Measurements from ENCODE around the gene GPR137.

GRCh38 chr11:64312947-64313346 is 27.3 kb downstream of the GPR137 start:
- TF ChIP-seq POLR2A (IDR thresholded peaks at IDR 0.05), result no peak
- no peak for TF ChIP-seq CTCF (IDR thresholded peaks at IDR 0.05)

Measured in stomach (tissue), 4 donors.